ENCODE data around the gene NCKAP5L. TPM values are rescaled to one million over a fixed set of nuclear protein-coding genes. Genes with fewer than 3 reads are reported as not detected.

NCKAP5L gene
- total RNA-seq, 1 experiment from 2014 or later: 4.9 TPM

DNA sequence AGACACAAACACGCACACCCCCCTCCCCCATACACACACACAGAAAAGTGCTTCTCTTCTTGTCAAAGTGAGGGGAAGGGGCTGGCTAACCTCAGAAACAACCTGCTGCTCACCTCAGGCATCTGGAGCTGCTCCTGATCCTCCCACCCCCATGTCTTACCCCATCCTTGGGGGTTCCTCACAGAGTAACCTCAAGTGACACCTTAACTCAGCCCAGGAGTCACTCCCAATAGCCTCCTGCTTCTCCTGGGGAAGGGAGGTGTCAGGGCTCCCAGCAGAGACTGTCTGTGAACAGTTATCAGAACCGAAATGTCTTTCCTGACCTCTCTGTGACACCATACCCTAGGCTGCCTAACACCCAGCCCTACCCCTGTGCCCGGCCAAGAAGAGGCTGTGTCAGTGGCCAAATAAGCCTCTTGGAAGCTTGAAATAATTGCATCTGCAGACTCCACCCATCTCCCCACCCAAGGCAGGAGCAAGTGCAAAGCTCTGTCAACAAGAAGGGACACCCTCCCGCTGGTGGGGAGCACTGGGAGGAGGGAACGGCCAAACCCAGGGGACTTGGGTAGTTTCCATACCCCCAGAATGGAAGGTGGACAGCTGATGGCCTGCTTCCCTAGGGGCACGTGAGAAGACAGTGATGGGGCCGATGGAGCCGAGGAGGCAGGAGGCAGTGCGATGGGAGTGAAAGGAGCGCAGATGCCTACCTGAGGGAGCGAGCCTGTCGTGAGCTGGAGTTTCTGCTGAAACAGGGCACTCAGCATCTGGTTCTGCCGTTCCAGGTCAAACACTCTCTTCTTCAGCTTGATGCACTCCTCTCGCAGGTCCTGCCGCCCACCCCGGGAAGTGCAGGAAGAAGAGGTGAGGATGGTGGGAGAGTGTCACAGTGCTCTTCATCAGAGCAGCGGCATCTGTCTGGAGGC lies 26.8 kb downstream of the NCKAP5L start:
- DNase-seq (ENCODE audit: low spot score): no peak

DNA sequence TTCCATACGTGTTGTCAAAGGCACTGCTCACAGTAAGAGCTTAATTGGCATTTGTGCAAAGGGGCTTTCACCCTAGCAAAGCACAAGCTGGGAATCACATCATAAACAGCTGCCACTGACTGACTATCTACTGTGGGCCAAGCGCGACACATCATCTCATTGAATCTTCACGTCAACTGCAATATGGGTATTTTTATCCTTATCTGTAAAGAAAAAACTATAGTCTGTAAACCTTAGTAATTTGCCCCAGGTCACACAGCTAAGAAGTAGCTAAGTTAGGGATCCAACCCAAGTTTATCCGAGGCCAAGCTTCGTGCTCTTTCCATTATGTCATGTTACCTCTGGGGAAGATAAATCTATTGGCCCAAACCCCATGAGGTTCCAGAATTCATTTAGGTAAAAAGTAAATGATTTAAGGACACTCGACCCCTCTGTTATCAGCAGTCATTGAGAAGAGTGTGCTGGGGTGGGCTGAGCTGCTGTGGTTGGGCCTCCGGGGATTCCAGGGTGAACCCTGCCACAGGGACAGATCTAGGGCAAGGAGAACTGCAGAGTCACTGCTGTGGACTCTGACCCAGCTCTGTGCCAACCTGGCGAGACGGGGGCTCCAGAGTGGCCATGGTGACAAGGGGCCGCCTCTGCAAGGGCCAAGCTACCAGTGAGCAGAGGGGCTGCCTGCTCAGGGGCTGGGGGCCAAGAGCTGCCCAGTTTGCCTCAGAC lies 27.6 kb downstream of the NCKAP5L start:
- DNase-seq (ENCODE audit: low spot score): no peak

DNA sequence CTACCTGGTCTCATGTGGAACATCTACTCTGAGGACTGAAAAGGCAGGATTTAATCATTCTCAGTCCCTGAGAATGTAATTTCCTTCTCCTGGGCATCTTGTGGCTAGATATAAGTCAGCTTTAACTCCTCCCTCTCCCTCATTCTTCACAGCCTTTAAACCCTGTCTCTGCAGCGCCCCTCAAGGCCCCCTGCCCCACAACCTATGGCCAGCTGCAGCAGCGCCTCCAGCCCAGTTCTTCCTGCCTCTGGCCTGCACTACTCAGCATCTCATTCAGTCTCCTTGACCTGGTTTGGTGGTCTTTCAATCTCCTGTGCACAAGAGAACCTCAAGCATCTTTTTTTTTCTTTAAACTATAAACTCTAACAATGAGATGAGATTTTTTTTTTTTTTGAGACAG lies 29.3 kb downstream of the NCKAP5L start:
- no peak for DNase-seq (ENCODE audit: low spot score)

DNA sequence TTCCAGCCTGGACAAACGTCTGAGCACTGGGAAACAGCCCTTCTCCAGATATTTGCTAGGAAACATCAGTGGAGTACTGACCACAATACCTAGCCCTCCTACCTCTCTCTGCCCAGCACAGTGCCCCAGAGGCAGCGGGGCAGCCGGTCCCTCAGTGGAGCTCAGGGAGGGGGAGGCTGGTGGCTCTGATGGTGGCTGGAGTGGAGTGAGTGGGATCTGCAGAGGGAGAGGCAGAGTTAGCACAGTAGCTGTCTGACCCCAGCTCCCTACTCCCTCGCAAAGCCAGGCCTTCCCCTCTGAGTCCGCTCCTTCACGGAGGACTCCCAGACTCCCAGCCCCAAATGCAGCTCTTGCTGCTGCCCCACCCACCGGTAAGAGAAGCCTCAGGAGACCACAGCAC lies 30.0 kb downstream of the NCKAP5L start:
- no peak for DNase-seq (ENCODE audit: low spot score)

DNA sequence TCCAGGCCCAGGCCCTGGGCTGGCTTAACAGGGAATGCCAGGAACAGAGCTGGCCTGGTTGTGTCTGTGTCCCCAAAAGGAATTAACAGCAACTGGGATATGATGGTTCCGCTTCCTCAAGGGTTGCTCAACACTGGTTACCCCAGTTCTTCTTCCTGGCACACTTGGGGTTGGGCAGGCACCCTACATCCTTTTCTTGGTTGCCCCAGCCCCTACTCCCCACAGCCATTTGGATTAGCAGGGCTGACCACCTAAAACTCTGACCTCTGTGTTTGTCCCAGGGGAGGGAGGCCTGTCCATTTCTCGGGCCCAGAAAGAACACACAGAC lies 30.8 kb downstream of the NCKAP5L start:
- no peak for DNase-seq (ENCODE audit: low spot score)

DNA sequence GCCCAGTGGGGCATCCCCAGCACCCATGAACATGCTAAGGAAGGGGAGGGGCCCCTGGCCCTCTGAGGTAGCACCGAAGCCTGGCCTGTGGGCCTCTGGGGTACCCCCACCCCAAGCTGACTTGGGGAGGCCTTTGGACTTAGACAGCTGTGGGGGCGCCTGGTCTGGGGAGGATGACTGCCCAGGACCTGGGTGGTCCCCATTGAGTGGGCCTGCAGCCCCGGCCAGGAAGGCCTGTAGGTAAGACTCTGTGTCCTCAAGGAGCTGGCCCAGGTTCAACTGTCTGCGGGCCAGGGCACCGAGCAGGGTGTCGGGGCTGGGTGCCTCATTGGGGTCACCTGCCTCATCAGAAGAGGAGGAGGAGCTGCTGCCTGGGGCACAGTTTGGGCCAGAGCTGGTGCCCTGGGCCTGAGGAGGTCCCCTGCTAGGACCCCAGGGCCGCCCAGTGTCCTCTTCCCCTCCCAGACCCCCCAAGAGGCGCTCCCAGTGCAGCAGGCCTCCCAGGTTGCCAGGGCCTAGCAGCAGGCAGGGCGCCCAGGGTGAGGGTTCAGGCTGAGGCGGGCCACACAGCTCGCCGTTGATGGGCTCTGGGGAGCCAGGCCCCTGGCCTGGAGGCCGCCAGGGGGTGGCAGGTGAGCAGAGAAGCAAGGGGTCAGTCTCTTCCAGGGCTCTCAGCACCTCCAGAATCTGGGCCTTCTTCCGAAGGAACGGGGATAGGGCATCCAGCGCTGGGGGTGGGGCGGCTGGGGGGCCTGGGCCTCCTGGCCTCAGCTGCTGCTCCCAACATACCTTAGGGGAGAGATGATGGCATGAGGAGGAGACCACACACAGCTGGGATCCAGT lies 31.4 kb downstream of the NCKAP5L start:
- no peak for DNase-seq (ENCODE audit: low spot score)

DNA sequence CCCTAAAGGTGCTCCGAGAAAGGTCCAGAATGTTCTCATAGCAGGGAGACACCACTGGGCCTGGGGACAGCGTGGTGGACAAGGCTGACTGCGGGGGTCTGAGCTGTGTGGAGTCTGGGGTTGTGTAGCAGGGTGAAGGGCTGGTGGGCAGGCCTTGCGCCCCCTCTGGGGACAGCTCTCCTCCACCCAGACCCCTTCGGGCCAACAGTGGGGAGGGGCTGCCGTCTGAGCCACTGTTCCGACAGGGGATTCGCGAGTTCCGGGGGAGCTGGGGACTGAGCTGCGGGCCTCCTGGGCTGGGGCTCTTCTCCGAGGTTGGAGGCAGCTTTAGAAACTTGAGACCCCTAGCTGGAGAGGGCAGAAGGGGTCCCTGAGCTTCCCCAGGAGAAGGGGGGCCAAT lies 32.1 kb downstream of the NCKAP5L start:
- no peak for DNase-seq (ENCODE audit: low spot score)

DNA sequence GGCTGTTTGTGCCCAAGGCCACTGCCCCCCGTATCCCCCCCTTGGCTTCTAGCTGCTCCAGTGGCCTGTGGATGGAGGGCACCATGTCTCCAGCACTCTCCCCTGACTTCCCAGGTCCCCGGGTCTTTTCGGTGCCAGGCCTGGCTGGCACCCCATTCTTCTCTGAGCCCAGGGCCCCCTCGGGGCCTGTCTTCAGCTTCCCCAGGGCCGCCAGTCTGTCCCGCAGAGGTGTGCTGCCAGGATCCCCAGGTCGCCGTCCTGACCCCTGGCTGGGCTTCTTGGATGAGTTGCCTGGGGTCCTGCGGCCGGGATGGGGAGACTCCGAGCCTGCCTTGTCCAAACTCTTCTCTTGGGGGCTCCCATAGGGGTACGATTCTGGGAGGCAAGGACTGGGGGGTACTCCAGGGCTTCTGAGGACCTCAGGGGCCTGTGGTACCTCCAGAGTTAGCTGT lies 32.5 kb downstream of the NCKAP5L start:
- DNase-seq (ENCODE audit: low spot score): no peak

DNA sequence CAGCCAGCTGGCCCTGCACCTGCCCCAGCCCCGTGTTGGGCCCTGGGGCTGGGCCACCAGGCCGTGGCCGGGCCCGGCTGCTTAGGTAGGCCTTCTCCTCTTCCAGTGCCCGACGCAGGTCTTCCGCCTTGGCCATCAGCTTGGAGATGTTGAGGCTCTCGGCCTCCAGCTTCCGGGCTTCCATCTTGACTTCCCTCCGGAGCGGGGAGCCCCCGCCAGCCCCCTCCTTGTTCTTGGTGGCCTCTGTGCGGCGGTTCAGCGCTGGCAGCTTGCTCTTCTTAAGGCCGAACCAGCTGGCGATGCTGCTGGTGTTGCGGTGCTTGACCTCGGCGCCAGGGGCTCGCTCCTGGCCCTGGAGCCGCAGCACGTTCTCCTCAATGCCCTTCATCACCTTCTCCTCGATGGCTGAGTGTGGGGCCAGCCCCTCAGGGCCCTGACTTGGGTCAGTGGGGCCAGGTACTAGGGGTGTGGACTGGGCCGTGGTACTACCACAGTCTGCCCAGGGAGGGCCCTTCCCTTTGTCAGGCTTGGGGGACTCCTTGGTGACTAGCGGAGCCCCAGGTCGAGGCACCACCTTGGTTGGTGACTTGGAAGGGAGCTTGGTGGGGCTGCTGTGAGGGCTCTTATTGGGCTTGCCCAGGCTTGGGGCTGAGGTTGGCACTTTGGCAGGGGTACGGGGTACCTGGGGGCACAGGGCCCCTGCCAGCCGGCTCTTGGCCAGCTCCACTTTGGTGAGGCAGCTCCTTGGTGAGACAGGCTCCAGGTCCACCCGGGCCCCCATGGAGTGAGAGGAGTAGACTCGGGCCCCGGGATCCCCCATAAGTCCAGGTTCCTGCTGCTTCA lies 33.2 kb downstream of the NCKAP5L start:
- no peak for DNase-seq (ENCODE audit: low spot score)

DNA sequence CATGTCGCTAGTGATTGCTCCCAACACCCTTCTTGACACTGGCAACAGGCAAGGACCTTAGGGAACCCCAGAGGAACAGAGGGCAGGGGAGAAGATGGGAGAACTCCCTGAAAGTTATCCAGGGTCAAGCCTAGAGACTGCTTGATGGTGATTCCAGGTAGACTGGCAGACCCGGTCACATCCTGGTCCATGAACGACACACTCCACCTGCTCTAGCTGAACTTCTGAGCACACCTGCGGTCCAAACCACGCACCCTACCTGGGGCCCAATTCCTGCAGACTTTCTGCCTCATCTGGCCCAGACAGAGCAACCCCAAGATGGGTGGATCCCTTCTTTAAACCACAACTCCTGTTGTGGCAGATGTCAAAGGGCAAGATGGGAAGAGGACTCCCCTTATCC lies 34.2 kb downstream of the NCKAP5L start:
- no peak for DNase-seq (ENCODE audit: low spot score)

DNA sequence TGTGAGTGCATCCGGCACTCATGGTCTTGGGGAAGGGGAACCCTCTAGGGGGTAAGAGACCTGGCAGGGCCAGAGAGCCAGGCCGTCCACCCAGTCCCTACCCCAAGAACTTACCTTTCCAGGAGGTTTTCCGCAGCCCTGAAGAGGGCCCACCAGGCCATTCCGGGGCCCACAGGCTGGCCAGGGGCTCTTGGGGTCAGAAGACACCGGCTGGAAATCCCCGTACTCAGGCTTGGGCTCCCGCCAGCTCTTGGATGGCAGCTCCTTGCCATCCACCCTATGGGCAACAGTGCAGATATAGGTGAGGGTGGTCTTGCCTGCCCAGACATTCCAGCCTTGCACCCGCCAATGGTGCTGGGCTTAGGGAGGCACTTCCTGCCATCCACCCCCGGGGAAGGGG lies 34.6 kb downstream of the NCKAP5L start:
- no peak for DNase-seq (ENCODE audit: low spot score)

DNA sequence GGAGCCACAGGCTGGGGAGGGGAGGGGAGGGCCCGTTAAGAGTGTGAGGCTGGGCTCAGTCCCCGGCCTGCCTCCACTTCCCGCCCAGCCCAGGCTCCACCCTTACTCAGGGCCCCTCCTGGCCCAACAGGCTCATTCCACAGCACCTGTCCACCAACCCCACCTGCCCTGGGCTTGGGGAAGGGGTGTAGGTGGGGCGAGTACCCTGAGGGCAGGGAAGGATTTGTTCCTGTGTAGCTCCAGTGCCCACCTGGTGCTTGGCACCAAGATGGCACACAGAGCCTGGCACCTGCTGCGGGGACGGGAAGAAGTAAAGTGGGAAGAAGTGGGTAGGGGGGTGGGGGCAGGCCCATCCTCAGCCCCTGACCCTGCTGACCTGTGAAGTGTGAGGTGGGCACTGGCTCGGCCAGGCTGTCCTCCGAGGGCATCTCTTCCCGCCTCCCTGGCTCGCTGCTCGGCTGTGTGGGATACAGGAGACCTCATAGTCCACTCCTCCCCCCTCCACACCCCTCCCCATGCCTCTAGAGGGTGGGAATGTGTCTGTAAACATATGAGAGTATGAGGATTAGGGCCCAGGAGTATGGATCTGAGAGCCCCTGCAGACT lies 35.1 kb downstream of the NCKAP5L start:
- DNase-seq (ENCODE audit: low spot score): no peak

DNA sequence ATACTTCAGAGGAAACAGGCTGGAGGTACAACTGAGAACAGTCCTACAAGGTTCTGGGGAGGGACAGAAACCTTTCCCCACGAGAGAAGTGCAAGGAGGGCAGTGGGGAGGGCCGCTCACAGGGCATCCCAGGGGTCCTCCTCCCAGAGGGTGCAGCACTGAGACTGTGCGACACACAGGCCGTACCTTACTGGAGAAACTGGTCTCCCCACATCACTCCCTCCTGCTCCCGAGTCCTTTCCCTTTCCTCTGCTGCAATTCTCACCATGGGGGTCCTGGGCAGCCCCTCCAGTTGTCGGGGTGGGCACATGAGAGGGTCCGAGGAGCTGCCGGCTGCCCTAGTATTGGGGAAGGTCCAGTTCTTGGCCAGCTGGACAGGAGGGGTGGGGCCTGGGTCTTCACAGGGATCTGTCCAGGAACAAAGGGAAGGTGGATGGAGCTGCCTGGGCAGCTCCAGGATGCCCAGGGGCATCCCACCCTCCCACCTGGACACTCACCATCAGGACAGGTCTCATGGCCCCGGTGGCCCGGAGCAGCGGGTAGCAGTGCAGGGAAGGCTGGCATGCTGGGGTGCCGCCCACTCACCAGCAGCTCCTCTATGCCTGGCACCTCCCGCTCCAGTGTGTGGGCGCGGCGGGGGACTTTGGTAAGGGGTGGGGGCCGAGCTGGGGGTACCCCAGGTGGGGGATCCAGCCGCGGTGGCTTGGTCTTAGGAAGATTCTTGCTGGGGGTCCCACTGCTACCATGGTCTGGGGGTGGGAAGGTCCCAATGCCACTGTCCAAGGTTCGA lies 35.8 kb downstream of the NCKAP5L start:
- no peak for DNase-seq (ENCODE audit: low spot score)

DNA sequence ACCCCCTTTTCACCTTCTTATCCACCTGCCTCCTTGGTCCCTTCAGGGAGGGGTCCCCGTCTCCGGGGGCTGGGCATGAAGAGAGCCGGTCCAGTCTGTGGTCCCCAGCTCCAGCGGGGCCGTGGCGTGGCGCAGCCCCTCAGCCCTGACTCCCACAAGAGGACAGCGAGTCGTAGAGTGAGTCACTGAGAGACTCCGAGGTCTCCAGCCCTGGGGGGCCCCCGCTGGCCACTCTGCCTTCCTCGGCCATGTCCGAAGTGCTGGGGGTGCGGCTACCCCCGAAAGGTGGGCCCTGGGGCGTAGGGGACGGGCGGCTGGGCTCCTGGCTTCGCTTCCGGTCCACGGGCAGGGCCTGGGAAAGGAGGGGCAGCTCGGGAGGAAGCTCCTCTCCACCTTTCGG lies 36.5 kb downstream of the NCKAP5L start:
- no peak for DNase-seq (ENCODE audit: low spot score)

DNA sequence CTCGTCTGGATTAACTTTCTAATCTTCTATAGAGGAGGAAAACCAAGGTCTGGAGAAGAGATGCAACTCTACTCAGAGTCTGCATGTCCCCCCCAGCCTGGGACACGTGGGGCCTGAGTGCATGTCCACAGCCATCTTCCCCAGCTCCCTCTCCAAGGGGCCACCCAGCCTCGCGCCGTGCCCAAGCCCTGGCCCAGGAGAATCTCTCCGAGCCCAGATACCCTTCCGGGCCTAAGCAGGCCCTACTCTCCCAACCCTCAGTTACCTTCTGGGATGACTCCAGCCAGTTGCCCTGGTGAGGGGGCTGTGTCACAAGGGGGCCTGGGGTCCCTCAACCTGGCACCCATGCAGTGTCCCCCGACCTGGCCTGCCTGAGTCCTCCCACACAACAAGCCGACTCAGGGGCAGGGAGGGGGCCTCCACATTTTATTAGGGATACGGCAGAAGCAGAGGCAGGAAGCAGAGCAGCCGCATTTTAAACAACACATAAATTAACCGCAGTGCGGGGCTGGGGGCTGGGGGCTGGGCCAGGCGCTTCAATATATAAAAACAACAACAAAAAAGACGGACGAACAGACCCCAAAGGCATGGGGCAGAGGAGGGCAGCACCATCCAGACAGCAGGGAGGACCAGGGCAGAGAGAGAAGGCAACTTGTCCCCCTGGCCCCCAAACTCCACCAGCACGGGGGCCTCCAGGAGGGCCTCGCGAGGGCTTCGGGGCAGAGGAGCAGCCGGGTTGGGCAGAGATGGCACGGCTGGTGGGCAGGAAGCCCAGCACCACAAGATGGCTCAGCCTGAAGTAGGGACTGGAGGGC lies 37.3 kb downstream of the NCKAP5L start:
- DNase-seq (ENCODE audit: low spot score): no peak

DNA sequence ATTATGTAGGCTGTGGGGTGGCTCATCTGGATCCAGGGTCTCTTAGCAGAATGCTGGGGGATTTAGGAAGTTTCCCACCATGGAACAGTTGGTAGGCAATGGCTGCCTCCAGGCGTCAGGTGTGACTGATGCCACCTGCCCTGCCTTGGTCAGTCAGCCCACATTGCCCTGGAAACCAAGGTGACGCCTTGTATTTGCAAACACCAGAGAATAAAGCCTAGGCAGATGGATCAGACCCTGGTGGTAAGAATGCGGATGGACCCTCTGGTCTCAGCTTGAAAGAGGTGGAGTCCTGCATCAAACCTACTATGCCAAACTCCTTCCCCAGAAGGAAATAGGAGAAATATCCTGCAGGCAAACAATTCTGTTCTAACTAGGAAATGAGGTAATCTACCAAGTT lies 38.2 kb downstream of the NCKAP5L start:
- DNase-seq (ENCODE audit: low spot score): no peak

DNA sequence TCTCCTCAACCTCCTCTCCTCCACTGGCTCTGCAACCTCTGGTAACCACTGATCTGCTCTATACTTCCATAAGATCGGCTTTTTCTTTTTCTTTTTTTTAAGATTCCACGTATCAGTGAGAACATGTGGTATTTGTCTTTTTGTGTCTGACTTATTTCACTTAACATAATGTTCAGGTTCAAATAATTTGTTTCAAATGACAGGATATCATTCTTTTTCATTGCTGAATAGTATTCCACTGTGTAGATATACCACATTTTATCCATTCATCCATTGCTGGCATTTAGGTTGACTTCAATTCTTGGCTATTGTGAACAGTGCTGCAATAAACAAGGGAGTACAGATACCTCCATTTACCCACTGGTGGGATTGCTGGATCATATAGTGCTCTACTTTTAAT lies 40.5 kb downstream of the NCKAP5L start:
- no peak for DNase-seq (ENCODE audit: low spot score)

DNA sequence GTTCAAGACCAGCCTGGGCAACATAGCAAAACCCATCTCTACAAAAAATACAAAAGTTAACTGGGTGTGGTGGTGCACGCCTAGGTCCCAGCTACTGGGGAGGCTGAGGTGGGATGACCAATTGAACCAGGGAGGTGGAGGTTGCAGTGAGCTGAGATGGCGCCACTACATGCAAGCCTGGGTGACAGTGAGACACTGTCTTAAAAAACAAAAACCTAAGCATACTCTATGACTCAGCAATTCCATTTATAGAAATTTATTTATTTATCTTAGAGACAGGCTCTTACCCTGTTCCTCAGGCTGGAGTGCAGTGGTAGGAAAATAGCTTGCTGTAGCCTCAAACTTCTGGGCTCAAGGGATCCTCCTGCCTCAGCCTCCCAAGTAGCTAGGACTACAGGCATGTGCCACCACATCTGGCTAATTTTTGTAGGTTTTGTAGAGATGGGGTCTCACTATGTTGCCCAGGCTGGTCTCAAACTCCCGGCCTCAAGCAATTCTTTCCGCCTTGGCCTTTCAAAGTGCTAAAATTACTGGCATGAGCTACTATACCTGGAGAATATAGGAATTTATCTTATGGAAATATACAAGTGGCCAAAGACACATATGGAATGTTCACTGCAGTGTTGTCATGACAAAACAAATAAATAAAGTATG lies 43.3 kb downstream of the NCKAP5L start:
- DNase-seq (ENCODE audit: low spot score): peak; percentile 39

Data from H4 (cell line).